Type B pancreatic cell (in vitro differentiated cells): Measurements from ENCODE around the gene TMEFF2. TPM values are rescaled to one million over a fixed set of nuclear protein-coding genes. Genes with fewer than 3 reads are reported as not detected.

ENCODE experiments used
- DNase-seq: peaks from one replicate; pipeline ENCODE4 v3.0.0; 2021; ENCODE audit warnings: mixed read lengths; ENCODE audit not compliant: unreplicated experiment; ENCODE audit errors: extremely low spot score
- H3K27ac Mint-ChIP-seq: 2 replicates; pipeline ENCODE4 v1.8.0; 2021; ENCODE audit warnings: mild to moderate bottlenecking, mixed read lengths
- H3K27me3 Mint-ChIP-seq: 2 replicates; pipeline ENCODE4 v1.8.0; 2021; ENCODE audit warnings: mixed read lengths
- H3K36me3 Mint-ChIP-seq: 2 replicates; pipeline ENCODE4 v1.8.0; 2021; ENCODE audit warnings: mixed read lengths
- H3K4me1 Mint-ChIP-seq: one replicate; pipeline ENCODE4 v1.8.0; 2021; ENCODE audit warnings: mixed read lengths; ENCODE audit not compliant: unreplicated experiment
- H3K4me3 Mint-ChIP-seq: 2 replicates; pipeline ENCODE4 v1.8.0; 2021; ENCODE audit warnings: mild to moderate bottlenecking, mixed read lengths
- H3K9me3 Mint-ChIP-seq: 2 replicates; pipeline ENCODE4 v1.8.0; 2021; ENCODE audit warnings: mixed read lengths
- total RNA-seq: library from RNA; stranded (reverse); gene quantifications from 2 replicates; pipeline ENCODE4 v1.2.1, GENCODE V29; 2021; ENCODE audit warnings: low replicate concordance
- TF ChIP-seq, protein P1 (sequence below): fragments of 200-600 bp; sonication (generic); conservative IDR thresholded peaks from 2 replicates; pipeline ENCODE4 v1.5.0; 2021; ENCODE audit warnings: antibody characterized with exemption, mild to moderate bottlenecking

Gene TMEFF2
- total RNA-seq, 1 donor from 2014 or later: 10.7 TPM

GRCh38 chr2:192218970-192219369 is 24.2 kb upstream of the TMEFF2 start:
- Mint-ChIP-seq H3K4me1 (no peaks in the 10 kb centered on the region), H3K27me3 (no peaks in the 10 kb centered on the region), H3K27ac (no peak overlapping the region), H3K4me3 (no peak overlapping the region), H3K36me3 (no peaks in the 10 kb centered on the region), H3K9me3 (no peaks in the 10 kb centered on the region)
- no peak for DNase-seq
- TF ChIP-seq, protein P1, sequence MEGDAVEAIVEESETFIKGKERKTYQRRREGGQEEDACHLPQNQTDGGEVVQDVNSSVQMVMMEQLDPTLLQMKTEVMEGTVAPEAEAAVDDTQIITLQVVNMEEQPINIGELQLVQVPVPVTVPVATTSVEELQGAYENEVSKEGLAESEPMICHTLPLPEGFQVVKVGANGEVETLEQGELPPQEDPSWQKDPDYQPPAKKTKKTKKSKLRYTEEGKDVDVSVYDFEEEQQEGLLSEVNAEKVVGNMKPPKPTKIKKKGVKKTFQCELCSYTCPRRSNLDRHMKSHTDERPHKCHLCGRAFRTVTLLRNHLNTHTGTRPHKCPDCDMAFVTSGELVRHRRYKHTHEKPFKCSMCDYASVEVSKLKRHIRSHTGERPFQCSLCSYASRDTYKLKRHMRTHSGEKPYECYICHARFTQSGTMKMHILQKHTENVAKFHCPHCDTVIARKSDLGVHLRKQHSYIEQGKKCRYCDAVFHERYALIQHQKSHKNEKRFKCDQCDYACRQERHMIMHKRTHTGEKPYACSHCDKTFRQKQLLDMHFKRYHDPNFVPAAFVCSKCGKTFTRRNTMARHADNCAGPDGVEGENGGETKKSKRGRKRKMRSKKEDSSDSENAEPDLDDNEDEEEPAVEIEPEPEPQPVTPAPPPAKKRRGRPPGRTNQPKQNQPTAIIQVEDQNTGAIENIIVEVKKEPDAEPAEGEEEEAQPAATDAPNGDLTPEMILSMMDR: no peak

GRCh38 chr2:192218377-192218776 is 23.6 kb upstream of the TMEFF2 start:
- H3K4me3 Mint-ChIP-seq: no peak overlapping the region

GRCh38 chr2:192216336-192216735 is 21.6 kb upstream of the TMEFF2 start:
- Mint-ChIP-seq H3K27ac (no peak overlapping the region), H3K27me3 (no peaks in the 10 kb centered on the region), H3K4me1 (no peaks in the 10 kb centered on the region), H3K36me3 (no peaks in the 10 kb centered on the region), H3K4me3 (no peak overlapping the region), H3K9me3 (peaks cover 5% of the 10 kb centered on the region)
- no peak for DNase-seq
- TF ChIP-seq, protein P1: no peak

More at GRCh38 chr2:192218377-192218776, 23.6 kb upstream of the TMEFF2 start:
- TF ChIP-seq, protein P1: no peak
- H3K4me1 Mint-ChIP-seq: no peaks in the 10 kb centered on the region
- no peaks in the 10 kb centered on the region for H3K27me3 Mint-ChIP-seq
- no peak overlapping the region for H3K27ac Mint-ChIP-seq
- no peak for DNase-seq
- H3K9me3 Mint-ChIP-seq: no peaks in the 10 kb centered on the region
- no peaks in the 10 kb centered on the region for H3K36me3 Mint-ChIP-seq

GRCh38 chr2:192215096-192215877 is 20.6 kb upstream of the TMEFF2 start:
- DNase-seq: no peak
- peaks cover 5% of the 10 kb centered on the region for H3K9me3 Mint-ChIP-seq
- H3K4me3 Mint-ChIP-seq: no peak overlapping the region
- H3K27ac Mint-ChIP-seq: no peak overlapping the region
- TF ChIP-seq, protein P1: no peak
- no peaks in the 10 kb centered on the region for H3K27me3 Mint-ChIP-seq
- H3K36me3 Mint-ChIP-seq: no peaks in the 10 kb centered on the region
- H3K4me1 Mint-ChIP-seq: no peaks in the 10 kb centered on the region

GRCh38 chr2:192208848-192209247 is 14.1 kb upstream of the TMEFF2 start:
- H3K27me3 Mint-ChIP-seq: no peaks in the 10 kb centered on the region
- H3K4me1 Mint-ChIP-seq: no peaks in the 10 kb centered on the region
- no peaks in the 10 kb centered on the region for H3K36me3 Mint-ChIP-seq
- TF ChIP-seq, protein P1: no peak
- H3K27ac Mint-ChIP-seq: no peak overlapping the region
- DNase-seq: no peak
- peaks cover 9% of the 10 kb centered on the region for H3K9me3 Mint-ChIP-seq
- no peak overlapping the region for H3K4me3 Mint-ChIP-seq
